GM13976 (cell line): ENCODE measurements around the gene SUSD1.
A peak's percentile ranks its signal among the peaks of the same experiment; 100 is the strongest.

ENCODE experiments used
- DNase-seq: peaks from one replicate; pipeline ENCODE4 v3.0.0; 2012; ENCODE audit warnings: low spot score
- in situ Hi-C: fragments of 300-500 bp; cut with MboI; formaldehyde crosslinking; loops from one replicate; pipeline ENCODE4 v1.12.0; 2022; ENCODE audit warnings: low sequenced_read_pairs, mixed read lengths, inconsistent platforms; ENCODE audit not compliant: unreplicated experiment
- TF ChIP-seq, protein P1 (sequence below): IDR thresholded peaks from 2 replicates; pipeline ENCODE4 v1.5.1; 2012; ENCODE audit warnings: borderline replicate concordance, mild to moderate bottlenecking; ENCODE audit not compliant: insufficient read depth; ENCODE audit errors: extremely low read depth, missing control alignments, control extremely low read depth

Gene SUSD1

DNA sequence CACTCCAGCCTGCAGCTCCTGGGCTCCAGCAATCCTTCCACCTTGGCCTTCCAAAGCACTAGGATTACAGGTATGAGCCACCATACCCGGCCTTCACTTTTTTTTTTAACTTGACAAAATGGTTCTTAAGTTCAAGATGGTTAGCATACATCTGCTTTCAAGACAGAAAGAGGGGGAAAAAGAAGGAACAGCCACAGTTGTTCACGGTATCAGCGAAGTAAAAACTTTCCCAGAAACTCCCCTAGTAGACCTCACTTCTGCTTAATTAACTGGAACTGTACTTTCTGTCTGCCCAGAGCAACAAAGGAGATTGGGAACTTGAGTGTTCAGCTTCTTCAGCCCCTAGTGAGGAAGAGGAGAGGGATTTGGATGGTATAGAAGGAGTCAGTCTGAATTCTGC, 161.8 kb downstream of the SUSD1 start:
- in situ Hi-C loops = no loop called here
- no peak for DNase-seq

DNA sequence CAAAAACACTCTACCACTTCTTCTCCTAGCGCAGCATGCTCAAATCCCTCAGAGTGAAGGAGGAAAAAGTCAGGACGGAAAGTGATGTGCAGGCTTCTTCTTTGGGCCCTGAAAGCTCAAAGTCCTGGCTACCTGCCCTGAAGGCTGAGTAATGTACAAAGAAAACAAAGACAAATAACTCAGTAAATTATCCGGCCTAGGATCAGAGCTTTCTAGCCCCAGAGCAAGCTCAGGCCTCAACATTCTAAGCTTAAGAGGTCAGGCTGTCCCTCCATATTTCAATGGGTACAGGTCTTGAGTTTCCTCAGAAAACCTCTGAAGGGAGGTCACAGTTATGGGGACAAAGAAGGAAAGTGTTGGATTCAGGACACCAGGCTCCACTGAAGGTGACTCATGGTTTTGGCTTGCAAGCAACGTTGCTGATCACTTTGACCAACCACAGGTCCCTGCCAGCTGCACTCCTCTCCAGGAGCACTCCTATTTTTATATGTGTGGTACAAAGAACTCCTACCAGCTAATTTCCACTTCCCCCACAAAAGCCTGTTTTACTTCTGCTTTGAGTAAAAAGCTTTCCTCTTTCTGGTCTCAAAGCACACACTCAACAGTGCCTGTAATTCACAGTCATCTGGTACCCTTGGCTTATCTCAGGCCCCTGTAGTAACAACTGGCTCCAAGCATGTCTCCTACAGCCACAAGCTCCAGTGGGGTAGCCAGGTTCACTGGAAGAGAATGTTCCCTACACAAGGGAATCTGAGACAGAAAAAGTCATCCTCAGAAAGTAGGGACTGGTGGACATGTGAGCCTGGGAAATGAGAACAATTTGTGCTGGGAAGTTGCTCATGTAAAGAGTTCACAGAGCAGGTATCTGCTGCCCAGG, 162.8 kb downstream of the SUSD1 start:
- in situ Hi-C loops = no loop called here
- TF ChIP-seq, protein P1, sequence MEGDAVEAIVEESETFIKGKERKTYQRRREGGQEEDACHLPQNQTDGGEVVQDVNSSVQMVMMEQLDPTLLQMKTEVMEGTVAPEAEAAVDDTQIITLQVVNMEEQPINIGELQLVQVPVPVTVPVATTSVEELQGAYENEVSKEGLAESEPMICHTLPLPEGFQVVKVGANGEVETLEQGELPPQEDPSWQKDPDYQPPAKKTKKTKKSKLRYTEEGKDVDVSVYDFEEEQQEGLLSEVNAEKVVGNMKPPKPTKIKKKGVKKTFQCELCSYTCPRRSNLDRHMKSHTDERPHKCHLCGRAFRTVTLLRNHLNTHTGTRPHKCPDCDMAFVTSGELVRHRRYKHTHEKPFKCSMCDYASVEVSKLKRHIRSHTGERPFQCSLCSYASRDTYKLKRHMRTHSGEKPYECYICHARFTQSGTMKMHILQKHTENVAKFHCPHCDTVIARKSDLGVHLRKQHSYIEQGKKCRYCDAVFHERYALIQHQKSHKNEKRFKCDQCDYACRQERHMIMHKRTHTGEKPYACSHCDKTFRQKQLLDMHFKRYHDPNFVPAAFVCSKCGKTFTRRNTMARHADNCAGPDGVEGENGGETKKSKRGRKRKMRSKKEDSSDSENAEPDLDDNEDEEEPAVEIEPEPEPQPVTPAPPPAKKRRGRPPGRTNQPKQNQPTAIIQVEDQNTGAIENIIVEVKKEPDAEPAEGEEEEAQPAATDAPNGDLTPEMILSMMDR = no peak
- peak; percentile 54 for DNase-seq

More for the DNA sequence above, 161.8 kb downstream of the SUSD1 start:
- TF ChIP-seq, protein P1 = no peak

DNA sequence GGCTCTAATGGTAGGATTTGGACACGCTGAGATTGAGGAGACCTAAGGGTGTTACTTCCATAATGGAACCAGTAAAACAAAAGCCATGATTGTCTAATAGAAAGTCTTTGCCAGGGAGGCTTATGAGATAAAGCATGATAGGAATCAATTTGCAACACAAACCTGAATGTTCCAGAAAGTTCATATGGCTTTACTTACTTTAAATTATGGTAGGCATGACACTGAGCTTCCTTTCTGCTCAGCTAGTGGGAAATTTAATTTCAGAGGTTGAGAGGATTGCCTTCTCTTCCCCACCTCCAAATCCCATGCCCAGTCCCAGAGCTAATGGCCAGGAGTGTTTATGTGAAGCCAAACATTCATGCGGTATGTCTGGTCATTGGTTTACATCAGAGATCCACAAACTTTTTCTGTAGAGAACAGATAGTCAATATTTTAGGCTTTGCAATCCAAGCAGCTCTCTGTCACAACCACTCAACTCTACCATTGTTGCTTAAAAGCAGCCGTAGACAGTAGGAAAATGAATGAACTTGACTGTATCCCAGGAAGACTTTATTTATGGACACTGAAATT, 164.0 kb downstream of the SUSD1 start:
- DNase-seq = no peak
- TF ChIP-seq, protein P1 = no peak
- in situ Hi-C loops = no loop called here

DNA sequence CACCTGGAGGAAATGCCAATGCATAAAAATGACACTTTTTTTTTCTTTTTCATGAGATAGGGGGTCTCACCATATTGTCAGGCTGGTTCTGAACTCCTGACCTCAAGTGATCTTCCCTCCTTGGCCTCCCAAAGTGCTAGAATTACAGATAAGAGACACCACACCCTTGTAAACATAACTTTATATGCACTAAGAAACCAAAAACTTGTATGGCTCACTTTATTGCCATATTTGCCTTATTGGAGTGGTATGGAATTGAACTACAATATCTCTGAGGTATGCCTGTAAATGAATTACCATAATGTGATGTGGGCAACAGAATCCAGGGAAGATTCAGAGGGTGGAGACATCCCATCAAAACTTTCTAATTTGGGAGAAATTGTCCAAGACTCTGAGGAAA, 164.6 kb downstream of the SUSD1 start:
- no peak for DNase-seq
- in situ Hi-C loops = no loop called here
- TF ChIP-seq, protein P1 = no peak

DNA sequence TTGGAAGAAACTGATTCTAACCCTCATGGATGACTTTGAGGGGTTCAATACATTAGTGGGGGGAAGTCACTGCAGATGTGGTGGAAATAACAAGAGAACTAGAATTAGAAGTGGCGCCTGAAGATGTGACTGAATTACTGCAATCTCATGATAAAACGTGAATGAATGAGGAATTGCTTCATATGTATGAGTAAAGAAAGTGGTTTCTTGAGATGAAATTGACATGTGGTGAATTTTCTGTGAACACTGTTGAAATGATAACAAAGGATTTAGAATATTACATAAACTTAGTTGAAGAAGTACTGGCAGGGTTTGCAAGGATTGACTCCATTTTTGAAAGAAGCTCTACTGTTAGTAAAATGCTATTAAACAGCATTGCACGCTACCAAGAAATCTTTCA, 165.4 kb downstream of the SUSD1 start:
- TF ChIP-seq, protein P1 = no peak
- no peak for DNase-seq
- in situ Hi-C loops = loop anchor here (10.0 kb wide), 1 partner anchor 65 kb away; no protein-coding TSS in a partner anchor

DNA sequence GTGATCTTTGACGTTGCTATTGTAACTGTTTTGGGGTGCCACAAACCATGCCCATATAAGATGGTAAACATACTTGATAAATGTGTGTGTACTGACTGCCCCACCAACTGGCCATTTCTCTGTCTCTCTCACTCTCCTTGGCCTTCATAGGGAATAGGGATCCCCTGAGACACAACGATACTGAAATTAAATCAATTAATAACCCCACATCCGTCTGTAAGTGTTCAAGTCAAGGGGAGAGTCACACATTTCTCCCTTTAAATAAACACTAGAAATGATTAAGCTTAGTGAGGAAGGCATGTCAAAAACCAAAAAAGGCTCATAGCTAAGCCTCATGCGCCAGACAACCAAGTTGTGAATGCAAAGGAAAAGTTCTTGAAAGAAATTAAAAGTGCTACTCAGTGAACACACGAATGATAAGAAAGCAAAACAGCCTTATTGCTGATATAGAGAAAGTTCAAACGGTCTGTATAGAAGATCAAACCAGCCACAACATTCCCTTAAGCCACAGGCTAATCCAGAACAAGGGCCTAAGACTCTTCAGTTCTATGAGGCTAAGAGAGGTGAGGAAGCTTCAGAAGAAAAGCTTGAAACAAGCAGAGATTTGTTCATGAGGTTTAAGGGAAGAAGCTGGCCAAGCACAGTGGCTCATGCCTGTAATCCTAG, 167.4 kb downstream of the SUSD1 start:
- DNase-seq = no peak
- in situ Hi-C loops = loop anchor here (10.0 kb wide), 1 partner anchor 63 kb away; no protein-coding TSS in a partner anchor
- TF ChIP-seq, protein P1 = no peak
